Esophagus squamous epithelium (tissue), 5 donors: ENCODE data around the gene SNPH. TPM values are rescaled to one million over a fixed set of nuclear protein-coding genes. Genes with fewer than 3 reads are reported as not detected.
"Not testable (repeated sequence)": the region's sequence is repeated elsewhere in the genome, so short reads cannot be mapped to it uniquely, and the experiment has no call there.

ENCODE experiments used
- DNase-seq: peaks from one replicate; lab custom pipeline; 2025; lab: John Stamatoyannopoulos, UW
- H3K27ac ChIP-seq, 4 donors: fragments of 200-600 bp; sonication (generic); one replicate each; pipeline ENCODE4 v1.5.1; 2016 to 2019; ENCODE audit warnings: mild to moderate bottlenecking in 1 of 4
- H3K27me3 ChIP-seq, 4 donors: fragments of 200-600 bp; sonication (generic); 1 replicate in 3 of 4; 2 replicates in 1 of 4; pipeline versions ENCODE4 v1.5.1 to v1.6.0; 2017 to 2021; ENCODE audit warnings: antibody characterized with exemption in 1 of 4
- H3K36me3 ChIP-seq, 3 donors: fragments of 200-600 bp; sonication (generic); one replicate each; pipeline ENCODE4 v1.5.1; 2016 to 2019
- H3K4me1 ChIP-seq, 3 donors: fragments of 200-600 bp; sonication (generic); one replicate each; pipeline ENCODE4 v1.5.1; 2017 to 2019
- H3K4me3 ChIP-seq, 4 donors: fragments of 200-600 bp; sonication (generic); 1 replicate in 3 of 4; 2 replicates in 1 of 4; pipeline ENCODE4 v1.5.1; 2016 to 2019; ENCODE audit warnings: mild to moderate bottlenecking in 2 of 4, moderate library complexity in 1 of 4
- H3K9me3 ChIP-seq, 3 donors: fragments of 200-600 bp; sonication (generic); one replicate each; pipeline ENCODE4 v1.5.1; 2016 to 2019
- CTCF ChIP-seq, 6 experiments: fragments of 450-650 bp in 4 of 6; fragments of 200-600 bp in 2 of 6; sonication (generic) in 2 of 6; IDR thresholded peaks; one replicate each; pipeline ENCODE4 v1.5.1; 2016 to 2019; ENCODE audit warnings: antibody characterized with exemption in 6 of 6, mild to moderate bottlenecking in 4 of 6, moderate library complexity in 4 of 6
- POLR2A ChIP-seq, 4 donors: fragments of 450-650 bp; IDR thresholded peaks; one replicate each; pipeline ENCODE4 v1.6.1; 2017; ENCODE audit warnings: antibody characterized with exemption in 4 of 4, mild to moderate bottlenecking in 4 of 4, moderate library complexity in 3 of 4
- WGBS, 2 donors: methylation state at CpG; one replicate each; pipeline ENCODE4 v1.1.5; 2018; 5-methylcytosine and 5-hydroxymethylcytosine counted together
- intact Hi-C: fragments of 100-400 bp; cut with DNase I; formaldehyde crosslinking; loops from one replicate; pipeline ENCODE4 v1.15.0; 2022
- total RNA-seq, 4 donors: library from RNA; depleted of rRNA; stranded (reverse); fragments of >200 nt; gene quantifications; one replicate each; pipeline ENCODE4 v1.1.0, GENCODE V29; 2016
- donor health status: DM: yes; HTN: yes; CAD: no.

Gene SNPH
- total RNA-seq, 4 donors from 2014 or later = 0.83 to 2.5 (median 1.5) TPM

GRCh38 chr20:1241456-1241855 is 24.6 kb upstream of the SNPH start:
- H3K9me3 ChIP-seq = no peaks in the 10 kb centered on the region
- H3K27ac ChIP-seq = no peak overlapping the region
- H3K4me3 ChIP-seq = no peak overlapping the region
- intact Hi-C loops = no loop called here
- TF ChIP-seq POLR2A (IDR thresholded peaks at IDR 0.05) (no peak), CTCF (IDR thresholded peaks at IDR 0.05) (no peak)
- no peaks in the 10 kb centered on the region for H3K36me3 ChIP-seq
- H3K4me1 ChIP-seq = no peaks in the 10 kb centered on the region
- peaks cover 0 to 32% (median 2%) of the 10 kb centered on the region in 4 donors for H3K27me3 ChIP-seq
- no peak for DNase-seq

GRCh38 chr20:1242099-1242498 is 24.0 kb upstream of the SNPH start:
- Histone ChIP-seq H3K27ac (no peak overlapping the region), H3K36me3 (no peaks in the 10 kb centered on the region), H3K27me3 (peaks cover 0 to 32% (median 2%) of the 10 kb centered on the region in 4 donors), H3K9me3 (no peaks in the 10 kb centered on the region), H3K4me3 (no peak overlapping the region), H3K4me1 (no peaks in the 10 kb centered on the region)
- intact Hi-C loops = no loop called here
- DNase-seq = no peak
- TF ChIP-seq POLR2A (IDR thresholded peaks at IDR 0.05) (no peak), CTCF (IDR thresholded peaks at IDR 0.05) (no peak)
- 79 to 88% methylated on average over 1 to 2 of the region's 3 CpGs for WGBS, 2 donors

GRCh38 chr20:1242530-1242929 is 23.6 kb upstream of the SNPH start:
- intact Hi-C loops = no loop called here
- DNase-seq = no peak
- Histone ChIP-seq H3K27ac (no peak overlapping the region), H3K9me3 (no peaks in the 10 kb centered on the region), H3K4me1 (no peaks in the 10 kb centered on the region), H3K27me3 (peaks cover 0 to 32% (median 2%) of the 10 kb centered on the region in 4 donors), H3K36me3 (no peaks in the 10 kb centered on the region), H3K4me3 (no peak overlapping the region)
- TF ChIP-seq POLR2A (IDR thresholded peaks at IDR 0.05) = no peak
- TF ChIP-seq CTCF (IDR thresholded peaks at IDR 0.05) = no peak
- 41 to 61% methylated on average over 2 of the region's 2 CpGs for WGBS, 2 donors

- Histone ChIP-seq H3K27ac (no peak overlapping the region), H3K27me3 (peaks cover 0 to 20% (median 0%) of the 10 kb centered on the region in 4 donors), H3K36me3 (no peaks in the 10 kb centered on the region), H3K9me3 (no peaks in the 10 kb centered on the region), H3K4me1 (no peaks in the 10 kb centered on the region), H3K4me3 (no peak overlapping the region)
- intact Hi-C loops = no loop called here
- 50 to 52% methylated on average over 2 of the region's 2 CpGs for WGBS, 2 donors
- DNase-seq = no peak
- no peak for TF ChIP-seq POLR2A (IDR thresholded peaks at IDR 0.05)
- no peak for TF ChIP-seq CTCF (IDR thresholded peaks at IDR 0.05)
These were observed 20.5 kb upstream of the SNPH start for GRCh38 chr20:1245578-1245977.

GRCh38 chr20:1247689-1248088 is 18.4 kb upstream of the SNPH start:
- H3K9me3 ChIP-seq = no peaks in the 10 kb centered on the region
- H3K27ac ChIP-seq = no peak overlapping the region
- H3K36me3 ChIP-seq = no peaks in the 10 kb centered on the region
- no peak overlapping the region for H3K4me3 ChIP-seq
- H3K4me1 ChIP-seq = no peaks in the 10 kb centered on the region
- peaks cover 0 to 4% (median 0%) of the 10 kb centered on the region in 4 donors for H3K27me3 ChIP-seq
- DNase-seq = no peak
- no peak for TF ChIP-seq CTCF (IDR thresholded peaks at IDR 0.05)
- no peak for TF ChIP-seq POLR2A (IDR thresholded peaks at IDR 0.05)
- intact Hi-C loops = no loop called here

GRCh38 chr20:1250282-1250681 is 15.8 kb upstream of the SNPH start:
- H3K4me3 ChIP-seq, DNase-seq, H3K27ac ChIP-seq, intact Hi-C loops, H3K9me3 ChIP-seq, H3K4me1 ChIP-seq, H3K36me3 ChIP-seq, H3K27me3 ChIP-seq: not testable (repeated sequence)
- 89 to 91% methylated on average over 2 of the region's 2 CpGs for WGBS, 2 donors
